LNCaP clone FGC (cell line): Measurements from ENCODE around the gene ZNF430.

Experiments used
- DNase-seq: peaks from one replicate; pipeline ENCODE4 v3.0.0-alpha.2; 2011; ENCODE audit warnings: low read depth
- H3K4me3 ChIP-seq: 2 replicates; pipeline ENCODE4 v1.5.1; 2011; ENCODE audit warnings: mild to moderate bottlenecking, low read depth, low read length, control low read depth
- CTCF ChIP-seq: IDR thresholded peaks from 2 replicates; pipeline ENCODE4 v1.5.1; 2012; ENCODE audit warnings: mild to moderate bottlenecking; ENCODE audit not compliant: control insufficient read depth, insufficient read depth; ENCODE audit errors: extremely low read depth

Gene ZNF430

GRCh38 chr19:21045028-21045427 is 24.6 kb downstream of the ZNF430 start:
- no peak for TF ChIP-seq CTCF
- H3K4me3 ChIP-seq: no peak overlapping the region
- no peak for DNase-seq

GRCh38 chr19:21046489-21046888 is 26.0 kb downstream of the ZNF430 start:
- no peak for TF ChIP-seq CTCF
- H3K4me3 ChIP-seq: no peak overlapping the region
- DNase-seq: no peak

GRCh38 chr19:21047716-21048115 is 27.3 kb downstream of the ZNF430 start:
- no peak overlapping the region for H3K4me3 ChIP-seq
- no peak for TF ChIP-seq CTCF
- DNase-seq: no peak

GRCh38 chr19:21052902-21053301 is 32.4 kb downstream of the ZNF430 start:
- TF ChIP-seq CTCF: no peak
- DNase-seq: no peak
- no peak overlapping the region for H3K4me3 ChIP-seq

- no peak for DNase-seq
- TF ChIP-seq CTCF: no peak
- no peak overlapping the region for H3K4me3 ChIP-seq
Observed at GRCh38 chr19:21065336-21065735, 44.9 kb downstream of the ZNF430 start.

GRCh38 chr19:21082011-21082975 is 61.8 kb downstream of the ZNF430 start, which contains the start of gene ZNF714:
TSS of gene ZNF714 (plus strand) at chr19:21082203. CDS start at chr19:21098269, 16,066 bp downstream.
- peak within 1 kb of the TSS; percentile 85 for H3K4me3 ChIP-seq
- TF ChIP-seq CTCF: no peak
- DNase-seq: peak; percentile 96
